Right lobe of liver (tissue), 6 donors: ENCODE results near the gene SPATA18. TPM values are rescaled to one million over a fixed set of nuclear protein-coding genes. Genes with fewer than 3 reads are reported as not detected.
A peak's percentile ranks its signal among the peaks of the same experiment; 100 is the strongest.

Experiments used
- ATAC-seq, 4 donors: fragments of 200-7000 bp; cut with Tn5 transposase; one replicate each; pipeline ENCODE4 v1.9.1; 2020; ENCODE audit warnings: mild to moderate bottlenecking in 4 of 4, moderate library complexity in 4 of 4
- DNase-seq, 3 donors: peaks; one replicate each; pipeline ENCODE4 v3.0.0-alpha.2; 2020
- H3K27ac ChIP-seq, 3 donors: fragments of 200-600 bp; one replicate each; pipeline ENCODE4 v1.8.0; 2022
- H3K27me3 ChIP-seq, 2 donors: fragments of 200-600 bp; one replicate each; pipeline ENCODE4 v1.8.0; 2022
- H3K36me3 ChIP-seq, 4 donors: fragments of 200-600 bp; sonication (generic) in 1 of 4; one replicate each; pipeline versions ENCODE4 v1.5.1 to v1.8.0; 2017 to 2022; ENCODE audit warnings: control low read depth in 1 of 4
- H3K4me1 ChIP-seq, 4 donors: fragments of 200-600 bp; sonication (generic) in 1 of 4; one replicate each; pipeline versions ENCODE4 v1.5.1 to v1.8.0; 2017 to 2022; ENCODE audit warnings: control low read depth in 1 of 4
- H3K4me3 ChIP-seq, 3 donors: fragments of 200-600 bp; one replicate each; pipeline ENCODE4 v1.8.0; 2022
- H3K9me3 ChIP-seq, 4 donors: fragments of 200-600 bp; sonication (generic) in 1 of 4; one replicate each; pipeline versions ENCODE4 v1.5.1 to v1.8.0; 2017 to 2022; ENCODE audit warnings: control low read depth in 1 of 4
- CTCF ChIP-seq, 4 donors: fragments of 200-600 bp in 3 of 4; fragments of 450-650 bp in 1 of 4; IDR thresholded peaks; one replicate each; pipeline versions ENCODE4 v1.5.1 to v1.8.0; 2016 to 2022; ENCODE audit warnings: antibody characterized with exemption in 4 of 4, mild to moderate bottlenecking in 2 of 4
- POLR2A ChIP-seq: fragments of 450-650 bp; IDR thresholded peaks from one replicate; pipeline ENCODE4 v1.6.1; 2017; ENCODE audit warnings: antibody characterized with exemption, mild to moderate bottlenecking
- WGBS: methylation state at CpG from one replicate; pipeline ENCODE4 v1.1.6; 2018; ENCODE audit warnings: low coverage, low lambda C conversion rate; ENCODE audit not compliant: insufficient coverage; ENCODE audit errors: missing lambda C conversion rate; 5-methylcytosine and 5-hydroxymethylcytosine counted together
- intact Hi-C, 2 donors: fragments of 100-400 bp; cut with DNase I; formaldehyde crosslinking; loops; one replicate each; pipeline versions ENCODE4 v1.11.2 to v1.14.1; 2022
- total RNA-seq, 6 experiments: library from RNA; depleted of rRNA in 2 of 6; stranded (reverse); fragments of >200 nt in 2 of 6; fragmentation: NEBNext Ultra II Directional in 3 of 6; extraction: Animal tissue kit (Norgen Biotek cat#: 25700) in 3 of 6; gene quantifications; one replicate each; pipeline versions ENCODE4 v1.1.0 to v1.2.4, GENCODE V29; 2016 to 2023
- donor health status: DM: no; HTN: yes; CAD: no.
- donor health status: DM: no; HTN: no; CAD: no.
- donor health status: DM: no; HTN: no; CAD: no.
- donor health status: DM: no; HTN: yes; CAD: no.
- donor health status: DM: no; HTN: yes; CAD: no.

SPATA18 gene
- total RNA-seq, 6 experiments from 2014 or later, result 1.6 to 2.9 (median 2.3) TPM

- ATAC-seq (peak; percentile 89 to 93 (median 92)), DNase-seq (peak; percentile 66 to 75 (median 68))
- Histone ChIP-seq H3K4me3 (peak within 1 kb of the TSS; percentile 50 to 67 (median 60)), H3K27ac (peak within 1 kb of the TSS in 1 of 3 donors; percentile 35), H3K27me3 (no peaks in the 10 kb centered on the region), H3K36me3 (no peaks in the 10 kb centered on the region), H3K4me1 (peaks cover 0 to 8% (median 3%) of the 10 kb centered on the region in 4 donors), H3K9me3 (no peaks in the 10 kb centered on the region)
- TF ChIP-seq CTCF (IDR thresholded peaks at IDR 0.05) (no peak), POLR2A (no peak)
- intact Hi-C loops, result no loop called here
- WGBS, result 22% methylated on average over 7 of the region's 70 CpGs
Observed at GRCh38 chr4:52038103-52038912, 12.8 kb upstream of the SPATA18 start, which contains the start of gene SGCB. Gene SGCB, minus strand, starts transcription at chr4:52038299. Its CDS starts 40 bp downstream, at chr4:52038259.

GRCh38 chr4:52045028-52045427, 6.1 kb upstream of the SPATA18 start:
- peak; percentile 53 to 60 (median 58) for ATAC-seq
- WGBS, result 38% methylated on average over 1 of the region's 1 CpG

GRCh38 chr4:52049266-52049665, 1.8 kb upstream of the SPATA18 start:
- H3K4me1 ChIP-seq, result peaks cover 0 to 11% (median 3%) of the 10 kb centered on the region in 4 donors
- 62% methylated on average over 4 of the region's 5 CpGs for WGBS
- DNase-seq, result no peak

More at GRCh38 chr4:52045028-52045427, 6.1 kb upstream of the SPATA18 start:
- DNase-seq, result no peak
- Histone ChIP-seq H3K27ac (no peak overlapping the region), H3K4me1 (peaks cover 0 to 7% (median 3%) of the 10 kb centered on the region in 4 donors), H3K36me3 (no peaks in the 10 kb centered on the region), H3K27me3 (no peaks in the 10 kb centered on the region), H3K4me3 (no peak overlapping the region), H3K9me3 (no peaks in the 10 kb centered on the region)
- TF ChIP-seq POLR2A, result no peak
- no peak for TF ChIP-seq CTCF (IDR thresholded peaks at IDR 0.05)
- intact Hi-C loops, result no loop called here

More at GRCh38 chr4:52049266-52049665, 1.8 kb upstream of the SPATA18 start:
- Histone ChIP-seq H3K27ac (no peak overlapping the region), H3K9me3 (no peaks in the 10 kb centered on the region), H3K36me3 (no peaks in the 10 kb centered on the region), H3K27me3 (no peaks in the 10 kb centered on the region), H3K4me3 (no peak overlapping the region)
- no peak for TF ChIP-seq CTCF (IDR thresholded peaks at IDR 0.05)
- TF ChIP-seq POLR2A, result no peak
- ATAC-seq, result no peak
- intact Hi-C loops, result no loop called here
